ENCODE results near the gene ARID3A. TPM values are rescaled to one million over a fixed set of nuclear protein-coding genes. Genes with fewer than 3 reads are reported as not detected.
A peak's percentile ranks its signal among the peaks of the same experiment; 100 is the strongest.
"Not testable (repeated sequence)": the region's sequence is repeated elsewhere in the genome, so short reads cannot be mapped to it uniquely, and the experiment has no call there.

Gene ARID3A
- total RNA-seq, 2 donors from 2014 or later, result 8.1 to 11.8 TPM

GRCh38 chr19:885536-886224, 40.2 kb upstream of the ARID3A start:
- DNase-seq, result no peak
- Mint-ChIP-seq H3K4me1 (peaks cover 10% of the 10 kb centered on the region), H3K36me3 (ENCODE audit: low read depth) (no peaks in the 10 kb centered on the region), H3K4me3 (no peak overlapping the region), H3K27ac (no peak overlapping the region), H3K27me3 (no peaks in the 10 kb centered on the region)
- no peak for ATAC-seq
- H3K9me3 ChIP-seq (ENCODE audit: control insufficient read depth, low read length, poor library complexity, severe bottlenecking), result no peaks in the 10 kb centered on the region

GRCh38 chr19:887072-887471, 38.8 kb upstream of the ARID3A start:
- no peaks in the 10 kb centered on the region for H3K36me3 Mint-ChIP-seq (ENCODE audit: low read depth)
- no peak overlapping the region for H3K4me3 Mint-ChIP-seq

GRCh38 chr19:887599-887998, 38.2 kb upstream of the ARID3A start:
- no peaks in the 10 kb centered on the region for H3K27me3 Mint-ChIP-seq
- DNase-seq, result no peak
- no peaks in the 10 kb centered on the region for H3K36me3 Mint-ChIP-seq (ENCODE audit: low read depth)
- no peak for ATAC-seq
- H3K4me1 Mint-ChIP-seq, result peaks cover 17% of the 10 kb centered on the region
- H3K4me3 Mint-ChIP-seq, result no peak overlapping the region
- H3K9me3 ChIP-seq (ENCODE audit: control insufficient read depth, low read length, poor library complexity, severe bottlenecking), result no peaks in the 10 kb centered on the region
- H3K27ac Mint-ChIP-seq, result peak overlapping the region; percentile 93

More at GRCh38 chr19:887072-887471, 38.8 kb upstream of the ARID3A start:
- H3K9me3 ChIP-seq (ENCODE audit: control insufficient read depth, low read length, poor library complexity, severe bottlenecking), result no peaks in the 10 kb centered on the region
- ATAC-seq (no peak), DNase-seq (no peak)
- Mint-ChIP-seq H3K4me1 (peaks cover 15% of the 10 kb centered on the region), H3K27ac (peak overlapping the region; percentile 93), H3K27me3 (no peaks in the 10 kb centered on the region)

GRCh38 chr19:888581-889385, 37.1 kb upstream of the ARID3A start:
- ATAC-seq (peak; percentile 61), DNase-seq (peak in 1 of 3 donors; percentile 44)
- H3K9me3 ChIP-seq (ENCODE audit: control insufficient read depth, low read length, poor library complexity, severe bottlenecking), result no peaks in the 10 kb centered on the region
- Mint-ChIP-seq H3K27me3 (no peaks in the 10 kb centered on the region), H3K36me3 (ENCODE audit: low read depth) (no peaks in the 10 kb centered on the region), H3K4me3 (peak overlapping the region; percentile 82), H3K4me1 (peaks cover 24% of the 10 kb centered on the region), H3K27ac (peak overlapping the region; percentile 93)

GRCh38 chr19:889662-890295, 36.1 kb upstream of the ARID3A start:
- Mint-ChIP-seq H3K4me1 (peaks cover 24% of the 10 kb centered on the region), H3K36me3 (ENCODE audit: low read depth) (no peaks in the 10 kb centered on the region), H3K4me3 (no peak overlapping the region), H3K27me3 (no peaks in the 10 kb centered on the region), H3K27ac (no peak overlapping the region)
- ATAC-seq, result no peak
- DNase-seq, result no peak
- H3K9me3 ChIP-seq (ENCODE audit: control insufficient read depth, low read length, poor library complexity, severe bottlenecking), result no peaks in the 10 kb centered on the region

- no peak for ATAC-seq
- Mint-ChIP-seq H3K27ac (peak overlapping the region; percentile 85), H3K27me3 (no peaks in the 10 kb centered on the region), H3K4me3 (peak overlapping the region; percentile 82), H3K36me3 (ENCODE audit: low read depth) (no peaks in the 10 kb centered on the region), H3K4me1 (peaks cover 26% of the 10 kb centered on the region)
- no peak for DNase-seq
- H3K9me3 ChIP-seq (ENCODE audit: control insufficient read depth, low read length, poor library complexity, severe bottlenecking), result no peaks in the 10 kb centered on the region
Observed at GRCh38 chr19:890831-891230, 35.0 kb upstream of the ARID3A start.

GRCh38 chr19:891421-892200, 34.2 kb upstream of the ARID3A start:
- DNase-seq; H3K36me3 Mint-ChIP-seq (ENCODE audit: low read depth); H3K9me3 ChIP-seq (ENCODE audit: control insufficient read depth, low read length, poor library complexity, severe bottlenecking); H3K27me3 Mint-ChIP-seq; ATAC-seq: not testable (repeated sequence)
- H3K4me1 Mint-ChIP-seq, result peaks cover 26% of the 10 kb centered on the region
- peak overlapping the region; percentile 95 for H3K27ac Mint-ChIP-seq
- peak overlapping the region; percentile 86 for H3K4me3 Mint-ChIP-seq

GRCh38 chr19:892243-892893, 33.5 kb upstream of the ARID3A start:
- Mint-ChIP-seq H3K36me3 (ENCODE audit: low read depth) (no peaks in the 10 kb centered on the region), H3K27me3 (no peaks in the 10 kb centered on the region), H3K4me3 (peak overlapping the region; percentile 86), H3K4me1 (peaks cover 26% of the 10 kb centered on the region), H3K27ac (peak overlapping the region; percentile 95)
- DNase-seq (peak in 1 of 3 donors; percentile 53), ATAC-seq (no peak)
- no peaks in the 10 kb centered on the region for H3K9me3 ChIP-seq (ENCODE audit: control insufficient read depth, low read length, poor library complexity, severe bottlenecking)

GRCh38 chr19:892894-893689, 32.7 kb upstream of the ARID3A start, which contains the start of the genes MED16 and RNU6-9:
Gene MED16, minus strand, starts transcription at chr19:893187. Its CDS starts 2,056 bp downstream, at chr19:891131.
Gene RNU6-9, plus strand, starts transcription at chr19:893484.
- H3K9me3 ChIP-seq (ENCODE audit: control insufficient read depth, low read length, poor library complexity, severe bottlenecking), result no peaks in the 10 kb centered on the region
- peak within 1 kb of the TSS; percentile 86 for H3K4me3 Mint-ChIP-seq
- peaks cover 26% of the 10 kb centered on the region for H3K4me1 Mint-ChIP-seq
- ATAC-seq (peak; percentile 88), DNase-seq (peak; percentile 85 to 87 (median 87))
- no peaks in the 10 kb centered on the region for H3K27me3 Mint-ChIP-seq
- no peaks in the 10 kb centered on the region for H3K36me3 Mint-ChIP-seq (ENCODE audit: low read depth)
- H3K27ac Mint-ChIP-seq, result peak within 1 kb of the TSS; percentile 95

GRCh38 chr19:896434-896833, 29.4 kb upstream of the ARID3A start:
- H3K27ac Mint-ChIP-seq, result no peak overlapping the region
- H3K4me1 Mint-ChIP-seq, result peaks cover 16% of the 10 kb centered on the region
- no peak for DNase-seq
- no peak overlapping the region for H3K4me3 Mint-ChIP-seq
- H3K27me3 Mint-ChIP-seq, result no peaks in the 10 kb centered on the region
- ATAC-seq, result no peak
- H3K36me3 Mint-ChIP-seq (ENCODE audit: low read depth), result no peaks in the 10 kb centered on the region
- H3K9me3 ChIP-seq (ENCODE audit: control insufficient read depth, low read length, poor library complexity, severe bottlenecking), result no peaks in the 10 kb centered on the region

GRCh38 chr19:896999-897398, 28.8 kb upstream of the ARID3A start:
- peak overlapping the region; percentile 79 for H3K27ac Mint-ChIP-seq
- no peaks in the 10 kb centered on the region for H3K36me3 Mint-ChIP-seq (ENCODE audit: low read depth)
- DNase-seq, result no peak
- no peak for ATAC-seq
- peaks cover 16% of the 10 kb centered on the region for H3K4me1 Mint-ChIP-seq
- H3K4me3 Mint-ChIP-seq, result peak overlapping the region; percentile 31
- no peaks in the 10 kb centered on the region for H3K27me3 Mint-ChIP-seq
- H3K9me3 ChIP-seq (ENCODE audit: control insufficient read depth, low read length, poor library complexity, severe bottlenecking), result no peaks in the 10 kb centered on the region
